Transverse colon (tissue), 4 donors: ENCODE data around the gene HINT1. TPM values are rescaled to one million over a fixed set of nuclear protein-coding genes. Genes with fewer than 3 reads are reported as not detected.

ENCODE experiments used
- DNase-seq: peaks from one replicate; pipeline ENCODE4 v3.0.0-alpha.2; 2019
- H3K27ac ChIP-seq, 4 donors: fragments of 200-600 bp; sonication (generic); 2 replicates each; pipeline ENCODE4 v1.5.1; 2016 to 2018; ENCODE audit warnings: inconsistent platforms in 4 of 4
- H3K27me3 ChIP-seq: fragments of 200-600 bp; sonication (generic); 2 replicates; pipeline ENCODE4 v1.5.1; 2017; ENCODE audit warnings: inconsistent platforms
- H3K36me3 ChIP-seq, 4 donors: fragments of 200-600 bp; sonication (generic); 2 replicates each; pipeline ENCODE4 v1.5.1; 2017 to 2019; ENCODE audit warnings: inconsistent platforms in 4 of 4
- H3K4me1 ChIP-seq, 4 donors: fragments of 200-600 bp; sonication (generic); 2 replicates each; pipeline ENCODE4 v1.5.1; 2017 to 2020; ENCODE audit warnings: inconsistent platforms in 4 of 4
- H3K4me3 ChIP-seq, 4 donors: fragments of 200-600 bp; sonication (generic); 1 replicate in 1 of 4; 2 replicates in 3 of 4; pipeline versions ENCODE4 v1.5.1 to v1.6.1; 2017 to 2019; ENCODE audit warnings: inconsistent platforms in 4 of 4
- H3K9me3 ChIP-seq, 2 donors: fragments of 200-600 bp; sonication (generic); 2 replicates each; pipeline ENCODE4 v1.5.1; 2017 to 2019; ENCODE audit warnings: inconsistent platforms in 2 of 2
- EP300 ChIP-seq: sonication (generic); formaldehyde crosslinking; IDR thresholded peaks from one replicate; pipeline ENCODE4 v1.6.1; 2017; ENCODE audit warnings: antibody characterized with exemption, low read depth
- POLR2A ChIP-seq: fragments of 450-650 bp; IDR thresholded peaks from one replicate; pipeline ENCODE4 v1.6.1; 2016; ENCODE audit warnings: antibody characterized with exemption, mild to moderate bottlenecking, moderate library complexity
- POLR2AphosphoS5 ChIP-seq, 3 donors: sonication (generic); formaldehyde crosslinking; IDR thresholded peaks; one replicate each; pipeline ENCODE4 v1.6.1; 2016; ENCODE audit warnings: antibody characterized with exemption in 3 of 3
- WGBS, 2 donors: methylation state at CpG; one replicate each; pipeline ENCODE4 v1.1.5; 2018; ENCODE audit warnings: low coverage in 1 of 2; 5-methylcytosine and 5-hydroxymethylcytosine counted together
- in situ Hi-C, 4 donors: fragments of 200-750 bp; cut with MboI; loops; one replicate each; pipeline versions ENCODE4 v1.15.0 to v1.15.1; 2017; ENCODE audit warnings: low sequenced_read_pairs in 3 of 4, low pct_ligation_motif_present in 1 of 4, low pct_unique_long_range_greater_than_20kb in 1 of 4
- intact Hi-C: fragments of 100-400 bp; cut with DNase I; formaldehyde crosslinking; loops from one replicate; pipeline ENCODE4 v1.15.1; 2023; ENCODE audit warnings: low total_unique reads
- total RNA-seq, 4 donors: library from RNA; depleted of rRNA; stranded (reverse); fragments of >200 nt; gene quantifications; one replicate each; pipeline ENCODE4 v1.1.0, GENCODE V29; 2016
- TF ChIP-seq, protein P1 (sequence below), 5 experiments: fragments of 200-600 bp in 3 of 5; fragments of 450-650 bp in 2 of 5; sonication (generic) in 3 of 5; IDR thresholded peaks; 1 replicate in 2 of 5; 2 replicates in 3 of 5; pipeline ENCODE4 v1.5.1; 2016 to 2017; ENCODE audit warnings: antibody characterized with exemption in 5 of 5, inconsistent platforms in 3 of 5, mild to moderate bottlenecking in 2 of 5, moderate library complexity in 1 of 5

HINT1 gene
- total RNA-seq, 4 donors from 2014 or later: 252 to 668 (median 349) TPM

DNA sequence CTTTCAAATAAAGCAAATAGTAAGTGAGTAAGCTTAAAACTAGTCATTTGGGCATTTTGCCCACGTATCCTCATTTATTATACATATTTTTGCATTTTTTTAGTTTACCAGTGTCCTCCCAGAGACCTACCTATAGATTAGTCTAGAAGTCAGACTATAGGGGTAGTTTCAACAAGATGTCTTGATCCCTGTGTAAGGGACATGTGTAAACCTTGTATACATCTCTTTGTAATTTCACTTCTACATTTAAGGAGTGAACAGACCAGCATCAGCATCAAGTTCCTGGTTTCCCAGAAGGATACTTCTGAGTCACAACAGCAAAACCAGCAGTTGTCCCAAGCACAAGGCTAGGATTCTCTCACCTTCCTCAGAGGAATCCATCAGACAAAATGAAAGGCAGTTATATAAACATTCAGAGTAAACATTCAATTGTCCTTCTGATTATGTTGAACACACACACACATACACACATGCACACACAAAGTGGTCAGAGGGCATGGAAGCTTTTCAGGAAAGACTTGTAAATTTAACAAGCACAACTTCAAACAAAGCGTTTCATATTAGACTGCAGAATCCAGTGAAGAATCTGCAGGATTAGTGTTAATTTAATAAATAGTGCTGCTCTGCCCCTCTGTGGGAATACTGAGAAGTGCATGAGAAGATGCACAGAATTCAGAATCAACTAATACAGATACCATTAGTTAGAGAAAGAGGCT, 55.4 kb downstream of the HINT1 start:
- Histone ChIP-seq H3K4me3 (no peak overlapping the region), H3K9me3 (no peaks in the 10 kb centered on the region), H3K27me3 (no peaks in the 10 kb centered on the region), H3K36me3 (no peaks in the 10 kb centered on the region), H3K27ac (no peak overlapping the region), H3K4me1 (peaks cover 0 to 11% (median 3%) of the 10 kb centered on the region in 4 donors)
- intact Hi-C loops (no loop called here), in situ Hi-C loops (loop anchor here in 3 of 4 donors (10.0 to 25.0 kb wide), 4 partner anchors 222 to 997 kb away; no protein-coding TSS in a partner anchor)
- TF ChIP-seq, protein P1, sequence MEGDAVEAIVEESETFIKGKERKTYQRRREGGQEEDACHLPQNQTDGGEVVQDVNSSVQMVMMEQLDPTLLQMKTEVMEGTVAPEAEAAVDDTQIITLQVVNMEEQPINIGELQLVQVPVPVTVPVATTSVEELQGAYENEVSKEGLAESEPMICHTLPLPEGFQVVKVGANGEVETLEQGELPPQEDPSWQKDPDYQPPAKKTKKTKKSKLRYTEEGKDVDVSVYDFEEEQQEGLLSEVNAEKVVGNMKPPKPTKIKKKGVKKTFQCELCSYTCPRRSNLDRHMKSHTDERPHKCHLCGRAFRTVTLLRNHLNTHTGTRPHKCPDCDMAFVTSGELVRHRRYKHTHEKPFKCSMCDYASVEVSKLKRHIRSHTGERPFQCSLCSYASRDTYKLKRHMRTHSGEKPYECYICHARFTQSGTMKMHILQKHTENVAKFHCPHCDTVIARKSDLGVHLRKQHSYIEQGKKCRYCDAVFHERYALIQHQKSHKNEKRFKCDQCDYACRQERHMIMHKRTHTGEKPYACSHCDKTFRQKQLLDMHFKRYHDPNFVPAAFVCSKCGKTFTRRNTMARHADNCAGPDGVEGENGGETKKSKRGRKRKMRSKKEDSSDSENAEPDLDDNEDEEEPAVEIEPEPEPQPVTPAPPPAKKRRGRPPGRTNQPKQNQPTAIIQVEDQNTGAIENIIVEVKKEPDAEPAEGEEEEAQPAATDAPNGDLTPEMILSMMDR (IDR thresholded peaks at IDR 0.05): peak; percentile 60 to 79 (median 65)
- TF ChIP-seq POLR2A (no peak), EP300 (no peak), POLR2AphosphoS5 (IDR thresholded peaks at IDR 0.05) (no peak)
- 31 to 50% methylated on average over 1 to 2 of the region's 2 CpGs for WGBS, 2 donors
- DNase-seq: no peak

Other genes starting within 250 kb of the HINT1 start
- 10 to 100 TPM in 3 of 4 donors, 1 to 10 TPM in 1; 2.0 to 14.6 (median 12.3) TPM for gene LYRM7, start 5.7 kb upstream of the HINT1 start, total RNA-seq
- 100 to 1,000 TPM in 2 of 4 donors, 10 to 100 TPM in 2; 71.8 to 118 (median 91.8) TPM for gene CDC42SE2, start 98.8 kb upstream of the HINT1 start, total RNA-seq